ENCODE measurements around the gene PCID2.

Gene PCID2

GRCh38 chr13:113138792-113139551 lies 69.5 kb downstream of the PCID2 start:
- no peak overlapping the region for H3K9ac ChIP-seq (ENCODE audit: low read length)
- H3K27me3 ChIP-seq (ENCODE audit: control insufficient read depth, insufficient read depth, low read length) = no peaks in the 10 kb centered on the region
- no peaks in the 10 kb centered on the region for H3K9me3 ChIP-seq (ENCODE audit: control insufficient read depth, low read length)

GRCh38 chr13:113137691-113138298 lies 70.7 kb downstream of the PCID2 start:
- no peak overlapping the region for H3K4me3 ChIP-seq (ENCODE audit: low read length)
- no peaks in the 10 kb centered on the region for H3K27me3 ChIP-seq (ENCODE audit: control insufficient read depth, insufficient read depth, low read length)
- no peaks in the 10 kb centered on the region for H3K4me1 ChIP-seq (ENCODE audit: control insufficient read depth, insufficient read depth, low read length)
- H3K9me3 ChIP-seq (ENCODE audit: control insufficient read depth, low read length) = no peaks in the 10 kb centered on the region
- H3K36me3 ChIP-seq (ENCODE audit: control insufficient read depth, insufficient read depth, low read length) = no peaks in the 10 kb centered on the region
- no peak overlapping the region for H3K9ac ChIP-seq (ENCODE audit: low read length)

More at GRCh38 chr13:113138792-113139551, 69.5 kb downstream of the PCID2 start:
- no peaks in the 10 kb centered on the region for H3K36me3 ChIP-seq (ENCODE audit: control insufficient read depth, insufficient read depth, low read length)
- no peaks in the 10 kb centered on the region for H3K4me1 ChIP-seq (ENCODE audit: control insufficient read depth, insufficient read depth, low read length)
- no peak overlapping the region for H3K4me3 ChIP-seq (ENCODE audit: low read length)

- Histone ChIP-seq H3K9ac (ENCODE audit: low read length) (no peak overlapping the region), H3K9me3 (ENCODE audit: control insufficient read depth, low read length) (no peaks in the 10 kb centered on the region), H3K4me1 (ENCODE audit: control insufficient read depth, insufficient read depth, low read length) (no peaks in the 10 kb centered on the region), H3K36me3 (ENCODE audit: control insufficient read depth, insufficient read depth, low read length) (no peaks in the 10 kb centered on the region), H3K27me3 (ENCODE audit: control insufficient read depth, insufficient read depth, low read length) (peaks cover 3% of the 10 kb centered on the region), H3K4me3 (ENCODE audit: low read length) (no peak overlapping the region)
Observed at GRCh38 chr13:113135281-113135760, 73.1 kb downstream of the PCID2 start.

GRCh38 chr13:113129921-113130750 lies 78.3 kb downstream of the PCID2 start:
- Histone ChIP-seq H3K4me1 (ENCODE audit: control insufficient read depth, insufficient read depth, low read length) (no peaks in the 10 kb centered on the region), H3K27me3 (ENCODE audit: control insufficient read depth, insufficient read depth, low read length) (peaks cover 15% of the 10 kb centered on the region), H3K4me3 (ENCODE audit: low read length) (no peak overlapping the region), H3K36me3 (ENCODE audit: control insufficient read depth, insufficient read depth, low read length) (no peaks in the 10 kb centered on the region), H3K9me3 (ENCODE audit: control insufficient read depth, low read length) (no peaks in the 10 kb centered on the region), H3K9ac (ENCODE audit: low read length) (no peak overlapping the region)

GRCh38 chr13:113129480-113129879 lies 79.0 kb downstream of the PCID2 start:
- Histone ChIP-seq H3K27me3 (ENCODE audit: control insufficient read depth, insufficient read depth, low read length) (peaks cover 15% of the 10 kb centered on the region), H3K9me3 (ENCODE audit: control insufficient read depth, low read length) (no peaks in the 10 kb centered on the region), H3K4me1 (ENCODE audit: control insufficient read depth, insufficient read depth, low read length) (no peaks in the 10 kb centered on the region), H3K36me3 (ENCODE audit: control insufficient read depth, insufficient read depth, low read length) (no peaks in the 10 kb centered on the region), H3K9ac (ENCODE audit: low read length) (no peak overlapping the region), H3K4me3 (ENCODE audit: low read length) (no peak overlapping the region)

Measured in mucosa of stomach (tissue), 1 donor.